ENCODE data around the gene PNKP.

PNKP gene

GRCh38 chr19:49910179-49910578, 42.8 kb upstream of the PNKP start:
- DNase-seq, result no peak
- Histone ChIP-seq H3K36me3 (peaks cover 83% of the 10 kb centered on the region), H3K9me3 (ENCODE audit: severe bottlenecking) (no peaks in the 10 kb centered on the region), H3K27me3 (ENCODE audit: insufficient read depth, low read depth, severe bottlenecking) (no peaks in the 10 kb centered on the region), H3K27ac (no peak overlapping the region), H3K4me3 (ENCODE audit: low read depth, low read length) (no peak overlapping the region)
- TF ChIP-seq, protein P1, sequence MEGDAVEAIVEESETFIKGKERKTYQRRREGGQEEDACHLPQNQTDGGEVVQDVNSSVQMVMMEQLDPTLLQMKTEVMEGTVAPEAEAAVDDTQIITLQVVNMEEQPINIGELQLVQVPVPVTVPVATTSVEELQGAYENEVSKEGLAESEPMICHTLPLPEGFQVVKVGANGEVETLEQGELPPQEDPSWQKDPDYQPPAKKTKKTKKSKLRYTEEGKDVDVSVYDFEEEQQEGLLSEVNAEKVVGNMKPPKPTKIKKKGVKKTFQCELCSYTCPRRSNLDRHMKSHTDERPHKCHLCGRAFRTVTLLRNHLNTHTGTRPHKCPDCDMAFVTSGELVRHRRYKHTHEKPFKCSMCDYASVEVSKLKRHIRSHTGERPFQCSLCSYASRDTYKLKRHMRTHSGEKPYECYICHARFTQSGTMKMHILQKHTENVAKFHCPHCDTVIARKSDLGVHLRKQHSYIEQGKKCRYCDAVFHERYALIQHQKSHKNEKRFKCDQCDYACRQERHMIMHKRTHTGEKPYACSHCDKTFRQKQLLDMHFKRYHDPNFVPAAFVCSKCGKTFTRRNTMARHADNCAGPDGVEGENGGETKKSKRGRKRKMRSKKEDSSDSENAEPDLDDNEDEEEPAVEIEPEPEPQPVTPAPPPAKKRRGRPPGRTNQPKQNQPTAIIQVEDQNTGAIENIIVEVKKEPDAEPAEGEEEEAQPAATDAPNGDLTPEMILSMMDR (IDR thresholded peaks at IDR 0.05; ENCODE audit: low read depth, low read length), result no peak

GRCh38 chr19:49908480-49909420, 41.4 kb upstream of the PNKP start:
- Histone ChIP-seq H3K36me3 (peaks cover 70% of the 10 kb centered on the region), H3K9me3 (ENCODE audit: severe bottlenecking) (no peaks in the 10 kb centered on the region), H3K4me3 (ENCODE audit: low read depth, low read length) (no peak overlapping the region), H3K27ac (no peak overlapping the region), H3K27me3 (ENCODE audit: insufficient read depth, low read depth, severe bottlenecking) (no peaks in the 10 kb centered on the region)
- no peak for DNase-seq
- TF ChIP-seq, protein P1 (IDR thresholded peaks at IDR 0.05; ENCODE audit: low read depth, low read length), result no peak

GRCh38 chr19:49907745-49908446, 40.5 kb upstream of the PNKP start:
- no peak overlapping the region for H3K27ac ChIP-seq
- DNase-seq, result no peak
- H3K36me3 ChIP-seq, result peaks cover 62% of the 10 kb centered on the region
- H3K27me3 ChIP-seq (ENCODE audit: insufficient read depth, low read depth, severe bottlenecking), result no peaks in the 10 kb centered on the region
- H3K9me3 ChIP-seq (ENCODE audit: severe bottlenecking), result no peaks in the 10 kb centered on the region
- H3K4me3 ChIP-seq (ENCODE audit: low read depth, low read length), result no peak overlapping the region
- TF ChIP-seq, protein P1 (IDR thresholded peaks at IDR 0.05; ENCODE audit: low read depth, low read length), result no peak

DNA sequence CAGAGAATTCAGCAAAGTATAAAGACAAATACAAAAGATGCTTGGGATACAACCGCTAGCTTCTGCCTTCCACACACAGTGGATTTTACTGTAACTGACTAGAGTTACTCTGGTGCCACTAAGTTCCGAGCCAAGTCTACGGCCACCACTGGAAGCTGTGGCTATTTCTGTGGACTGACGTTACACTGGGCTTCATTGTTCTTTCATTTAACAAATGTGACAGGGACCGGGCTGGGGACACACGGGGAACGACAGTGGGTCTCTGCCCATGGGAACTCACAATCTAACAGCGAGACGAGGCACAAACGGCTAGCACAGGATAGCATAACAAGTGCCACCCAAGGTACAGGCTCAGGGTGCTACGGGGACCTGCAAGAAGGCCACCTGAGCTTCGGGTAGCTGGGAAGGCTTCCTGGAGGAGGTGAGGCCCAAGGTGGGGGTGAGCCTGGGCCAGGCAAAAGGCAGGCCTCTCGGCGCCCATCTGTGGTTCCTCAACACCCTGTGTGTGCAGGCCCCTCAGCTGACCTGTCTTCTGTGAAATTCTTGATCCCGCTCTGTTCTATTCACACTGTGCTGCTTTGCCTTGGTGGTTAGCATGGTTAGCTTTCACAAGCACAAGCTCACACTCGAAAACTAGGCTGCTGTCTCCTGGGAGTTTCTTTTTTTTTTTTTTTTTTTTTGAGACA, 39.6 kb upstream of the PNKP start:
- H3K27ac ChIP-seq, result no peak overlapping the region
- no peaks in the 10 kb centered on the region for H3K9me3 ChIP-seq (ENCODE audit: severe bottlenecking)
- H3K4me3 ChIP-seq (ENCODE audit: low read depth, low read length), result no peak overlapping the region
- DNase-seq, result no peak
- H3K27me3 ChIP-seq (ENCODE audit: insufficient read depth, low read depth, severe bottlenecking), result no peaks in the 10 kb centered on the region
- H3K36me3 ChIP-seq, result peaks cover 55% of the 10 kb centered on the region
- TF ChIP-seq, protein P1 (IDR thresholded peaks at IDR 0.05; ENCODE audit: low read depth, low read length), result no peak

GRCh38 chr19:49904136-49904535, 36.8 kb upstream of the PNKP start:
- no peaks in the 10 kb centered on the region for H3K9me3 ChIP-seq (ENCODE audit: severe bottlenecking)
- no peak overlapping the region for H3K27ac ChIP-seq
- H3K4me3 ChIP-seq (ENCODE audit: low read depth, low read length), result no peak overlapping the region
- DNase-seq, result no peak
- no peaks in the 10 kb centered on the region for H3K27me3 ChIP-seq (ENCODE audit: insufficient read depth, low read depth, severe bottlenecking)
- peaks cover 30% of the 10 kb centered on the region for H3K36me3 ChIP-seq
- TF ChIP-seq, protein P1 (IDR thresholded peaks at IDR 0.05; ENCODE audit: low read depth, low read length), result no peak

All from WERI-Rb-1 (cell line).